Measurements from ENCODE around the gene ZBED6.

Gene ZBED6

DNA sequence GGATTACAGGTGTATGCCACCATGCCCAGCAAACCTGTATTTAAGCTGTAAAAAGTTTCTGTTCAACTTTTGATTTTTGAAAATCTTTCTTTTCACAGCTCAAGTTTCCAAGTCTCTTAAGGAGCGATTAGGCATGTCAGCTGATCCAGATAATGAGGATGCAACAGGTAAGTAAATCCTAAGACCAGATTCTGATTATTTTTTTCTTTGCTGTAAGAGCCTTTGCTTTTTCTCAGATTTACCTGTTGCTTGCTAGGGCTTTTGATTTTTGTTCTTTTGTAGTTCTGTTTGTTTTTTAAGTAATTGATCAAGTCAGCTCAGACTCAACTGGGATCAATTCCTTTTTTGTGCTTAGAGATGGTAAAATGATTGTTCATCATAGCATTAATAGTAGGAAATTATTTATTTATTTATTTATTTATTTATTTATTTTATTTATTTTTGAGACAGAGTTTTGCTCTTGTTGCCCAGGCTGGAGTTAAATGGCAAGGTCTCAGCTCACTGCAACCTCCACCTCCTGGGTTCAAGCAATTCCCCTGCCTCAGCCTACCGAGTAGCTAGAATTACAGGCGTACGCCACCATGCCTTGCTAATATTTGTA lies 44.9 kb downstream of the ZBED6 start:
- DNase-seq, result no peak
- TF ChIP-seq POLR2A (IDR thresholded peaks at IDR 0.05; ENCODE audit: low read length) (no peak), GATA1 (IDR thresholded peaks at IDR 0.05; ENCODE audit: low read depth, low read length) (no peak)

DNA sequence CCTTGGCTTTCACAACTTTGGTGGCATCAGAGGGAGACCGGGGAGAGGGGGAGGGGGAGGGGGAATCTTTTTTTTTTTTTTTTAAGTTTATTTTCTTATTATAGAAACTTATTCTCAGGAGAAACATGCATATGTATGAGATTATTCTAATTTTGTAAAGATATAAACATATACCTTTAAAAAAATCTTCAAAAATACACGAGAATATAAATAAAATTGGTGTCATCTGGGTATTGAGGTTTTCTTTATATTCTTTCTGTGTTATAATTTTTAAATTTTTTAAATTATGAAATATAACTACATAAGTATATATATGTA lies 47.1 kb downstream of the ZBED6 start:
- DNase-seq, result no peak
- TF ChIP-seq POLR2A (IDR thresholded peaks at IDR 0.05; ENCODE audit: low read length), result no peak
- TF ChIP-seq GATA1 (IDR thresholded peaks at IDR 0.05; ENCODE audit: low read depth, low read length), result no peak

DNA sequence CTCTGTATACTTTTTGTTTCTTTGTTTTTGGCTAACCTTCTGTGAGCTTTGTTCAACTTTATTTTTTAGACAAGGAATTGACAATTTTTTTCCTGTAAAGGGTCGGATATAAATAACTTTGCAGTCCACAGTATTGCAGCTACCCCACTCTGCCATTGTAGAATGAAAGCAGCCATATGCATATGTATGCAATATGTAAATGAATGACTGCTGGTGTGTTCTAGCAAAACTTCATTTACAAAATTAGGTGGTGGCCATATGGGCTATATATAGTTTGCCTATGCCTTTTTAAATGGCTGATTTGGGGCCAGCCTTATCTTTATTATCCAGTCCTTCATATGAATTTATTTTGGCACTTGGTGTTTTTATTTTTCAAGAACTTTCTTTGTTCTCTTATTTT lies 48.0 kb downstream of the ZBED6 start:
- TF ChIP-seq POLR2A (IDR thresholded peaks at IDR 0.05; ENCODE audit: low read length), result no peak
- TF ChIP-seq GATA1 (IDR thresholded peaks at IDR 0.05; ENCODE audit: low read depth, low read length), result no peak
- DNase-seq, result no peak
